ENCODE results near the gene S100A11.

Gene S100A11

DNA sequence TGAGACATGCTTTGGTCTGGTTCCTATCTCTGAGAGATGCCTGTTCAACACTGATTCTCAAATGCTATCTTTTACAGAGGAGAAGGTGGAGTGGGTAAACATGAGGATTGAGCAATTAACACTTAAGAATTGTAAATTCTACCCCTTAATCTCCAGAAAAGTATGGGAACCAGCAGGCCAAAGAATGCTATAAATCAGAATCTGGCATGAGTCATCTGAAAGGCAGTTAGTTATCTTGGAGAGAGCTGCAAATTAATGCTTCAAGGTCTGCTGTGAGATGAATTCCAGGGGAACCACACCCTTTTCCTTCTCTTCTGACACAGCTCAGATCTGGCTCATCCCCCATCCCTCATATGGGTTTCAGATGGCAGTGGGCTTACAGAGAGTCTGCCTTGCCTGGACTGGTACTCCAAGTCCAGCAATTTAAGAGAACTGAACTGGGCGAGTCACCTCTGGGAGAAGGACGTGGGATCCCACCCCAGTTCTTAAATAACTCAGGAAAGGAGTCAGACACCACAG is 48.3 kb downstream of the S100A11 start:
- Histone ChIP-seq H3K4me1 (peaks cover 22% of the 10 kb centered on the region), H3K27me3 (peaks cover 63% of the 10 kb centered on the region), H3K36me3 (no peaks in the 10 kb centered on the region), H3K4me3 (ENCODE audit: low read depth, low read length) (no peak overlapping the region), H3K9me3 (no peaks in the 10 kb centered on the region)
- no peak for DNase-seq
- TF ChIP-seq CTCF (IDR thresholded peaks at IDR 0.05; ENCODE audit: low read depth, low read length): no peak

DNA sequence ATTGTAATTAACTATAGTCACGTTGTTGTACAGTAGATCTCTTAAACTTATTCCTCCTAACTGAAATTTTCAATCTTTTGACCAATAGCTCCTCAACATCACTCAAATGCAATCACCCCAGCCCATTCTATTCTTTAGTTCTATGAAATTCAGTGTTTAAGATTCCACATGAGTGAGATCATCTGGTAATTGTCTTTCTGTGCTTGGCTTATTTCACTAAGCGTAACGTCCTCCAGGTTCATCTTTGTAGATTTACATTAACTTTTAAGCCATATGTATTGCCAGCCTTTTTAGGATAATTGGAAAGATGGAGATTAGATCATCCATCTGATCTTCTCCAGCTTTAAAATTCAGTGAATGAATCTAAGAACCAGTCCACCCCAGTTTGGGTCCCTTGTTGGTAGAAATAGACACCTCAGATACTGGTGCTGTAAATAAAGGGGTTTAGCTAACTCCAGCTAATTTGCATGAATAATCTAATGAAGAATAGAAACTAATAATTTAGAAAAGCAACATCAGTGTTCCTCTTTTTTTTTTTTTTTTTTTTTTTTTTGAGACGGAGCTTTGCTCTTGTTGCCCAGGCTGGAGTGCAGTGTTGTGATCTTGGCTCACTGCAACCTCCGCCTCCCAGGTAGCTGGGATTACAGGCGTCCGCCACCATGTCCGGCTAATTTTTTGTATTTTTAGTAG is 50.2 kb downstream of the S100A11 start:
- Histone ChIP-seq H3K4me1 (peaks cover 9% of the 10 kb centered on the region), H3K9me3 (no peaks in the 10 kb centered on the region), H3K4me3 (ENCODE audit: low read depth, low read length) (no peak overlapping the region), H3K36me3 (no peaks in the 10 kb centered on the region), H3K27me3 (peaks cover 55% of the 10 kb centered on the region)
- no peak for DNase-seq
- TF ChIP-seq CTCF (IDR thresholded peaks at IDR 0.05; ENCODE audit: low read depth, low read length): no peak

DNA sequence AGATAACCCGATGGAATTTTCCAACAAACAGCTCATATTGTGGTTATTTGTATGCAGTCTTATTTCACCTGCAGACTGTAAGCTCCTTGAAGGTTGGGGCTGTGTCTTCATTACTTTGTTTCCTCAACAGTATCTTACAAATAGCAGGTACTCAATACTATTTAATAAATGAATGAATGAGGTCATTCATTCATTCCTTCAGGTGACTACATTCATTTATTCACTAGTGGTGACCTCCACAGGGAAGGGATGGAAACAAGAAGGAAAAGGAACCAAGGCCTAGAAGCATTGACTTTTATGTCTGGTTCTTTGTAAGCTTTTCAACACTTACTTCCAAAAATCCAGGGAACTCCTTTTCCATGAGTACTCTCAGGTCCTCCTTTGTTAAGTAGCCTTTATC is 51.0 kb downstream of the S100A11 start:
- Histone ChIP-seq H3K36me3 (no peaks in the 10 kb centered on the region), H3K27me3 (peaks cover 54% of the 10 kb centered on the region), H3K4me3 (ENCODE audit: low read depth, low read length) (no peak overlapping the region), H3K4me1 (peaks cover 4% of the 10 kb centered on the region; the same call in 1 of the 2 replicates), H3K9me3 (no peaks in the 10 kb centered on the region)
- no peak for TF ChIP-seq CTCF (IDR thresholded peaks at IDR 0.05; ENCODE audit: low read depth, low read length)
- no peak for DNase-seq

DNA sequence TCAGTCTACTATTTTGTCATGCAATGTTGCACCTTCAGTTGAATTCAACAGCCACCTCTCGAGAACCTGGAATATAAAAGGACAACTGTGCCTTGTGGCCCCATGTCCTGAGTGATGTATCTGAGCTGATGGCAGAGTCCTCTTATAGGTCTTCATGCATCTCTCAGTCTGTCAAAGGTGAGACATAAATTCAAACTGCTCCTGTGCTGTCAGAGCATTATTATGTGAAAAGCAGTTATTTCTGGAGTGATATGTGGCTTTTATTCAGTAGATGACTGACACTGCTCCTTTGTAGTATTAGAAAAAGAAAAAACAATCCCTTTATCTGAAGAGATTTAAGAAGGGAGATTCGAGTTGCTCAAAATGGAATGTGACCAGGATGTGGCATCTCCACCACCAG is 51.5 kb downstream of the S100A11 start:
- H3K4me1 ChIP-seq: peaks cover 1% of the 10 kb centered on the region; the same call in 1 of the 2 replicates
- DNase-seq: no peak
- no peak overlapping the region for H3K4me3 ChIP-seq (ENCODE audit: low read depth, low read length)
- H3K36me3 ChIP-seq: no peaks in the 10 kb centered on the region
- no peak for TF ChIP-seq CTCF (IDR thresholded peaks at IDR 0.05; ENCODE audit: low read depth, low read length)
- no peaks in the 10 kb centered on the region for H3K9me3 ChIP-seq
- peaks cover 54% of the 10 kb centered on the region for H3K27me3 ChIP-seq

DNA sequence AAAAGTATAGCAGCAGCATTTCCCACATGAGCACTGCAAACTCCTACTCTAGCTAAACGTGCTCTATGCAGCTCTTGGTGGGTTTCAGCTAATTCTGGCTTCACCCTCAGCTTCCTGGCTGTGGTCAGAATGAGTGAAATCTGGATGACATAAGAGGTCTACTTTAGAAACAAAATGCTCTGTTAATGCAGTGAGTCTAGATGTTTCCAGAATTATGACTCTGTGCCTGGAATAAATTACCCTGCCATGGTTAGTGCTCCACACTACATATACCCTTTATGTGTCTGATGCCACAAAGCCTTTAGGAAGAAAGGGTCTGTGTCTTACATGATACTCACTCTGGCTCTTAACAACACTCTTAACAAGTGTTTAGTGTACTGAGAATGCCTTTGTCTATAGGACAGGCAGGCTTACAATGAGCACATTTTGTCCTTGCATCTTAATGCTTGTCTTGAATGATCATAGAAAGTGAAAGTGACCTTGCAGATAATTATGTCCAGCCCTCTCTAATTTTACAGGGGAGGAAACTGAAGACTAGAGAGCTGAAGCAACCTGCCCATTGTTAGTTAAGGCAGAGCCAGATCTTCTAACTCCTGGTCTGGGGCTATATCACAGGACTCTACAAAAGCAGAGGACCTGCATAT is 52.4 kb downstream of the S100A11 start:
- DNase-seq: no peak
- Histone ChIP-seq H3K4me3 (ENCODE audit: low read depth, low read length) (no peak overlapping the region), H3K4me1 (no peaks in the 10 kb centered on the region), H3K9me3 (no peaks in the 10 kb centered on the region), H3K36me3 (no peaks in the 10 kb centered on the region), H3K27me3 (peaks cover 54% of the 10 kb centered on the region)
- TF ChIP-seq CTCF (IDR thresholded peaks at IDR 0.05; ENCODE audit: low read depth, low read length): no peak
